HG02884 (cell line): ENCODE results near the gene SP3.

Experiments used
- ATAC-seq: cut with Tn5 transposase; IDR thresholded peaks from one replicate; pipeline ENCODE4 v1.9.1; 2021; ENCODE audit warnings: mild to moderate bottlenecking, moderate library complexity; ENCODE audit not compliant: unreplicated experiment

SP3 gene

GRCh38 chr2:173947131-173947530 lies 18.0 kb downstream of the SP3 start:
- ATAC-seq = no peak

- ATAC-seq = no peak
Measured at GRCh38 chr2:173943738-173944137, 21.4 kb downstream of the SP3 start.

- no peak for ATAC-seq
Measured at GRCh38 chr2:173942861-173943523, 22.2 kb downstream of the SP3 start.

- no peak for ATAC-seq
Measured at GRCh38 chr2:173941567-173941966, 23.6 kb downstream of the SP3 start.

- peak; percentile 3 for ATAC-seq
Measured at GRCh38 chr2:173940208-173941020, 24.8 kb downstream of the SP3 start.

- ATAC-seq = no peak
Measured at GRCh38 chr2:173938700-173939384, 26.3 kb downstream of the SP3 start.

- ATAC-seq = no peak
Measured at GRCh38 chr2:173935305-173935704, 29.9 kb downstream of the SP3 start.

GRCh38 chr2:173934895-173935294 lies 30.3 kb downstream of the SP3 start:
- no peak for ATAC-seq

- no peak for ATAC-seq
Measured at GRCh38 chr2:173931751-173932150, 33.4 kb downstream of the SP3 start.

- ATAC-seq = no peak
Measured at GRCh38 chr2:173929441-173929840, 35.7 kb downstream of the SP3 start.

- ATAC-seq = no peak
Measured at GRCh38 chr2:173926875-173927274, 38.3 kb downstream of the SP3 start.

GRCh38 chr2:173924285-173924684 lies 40.9 kb downstream of the SP3 start:
- no peak for ATAC-seq

- no peak for ATAC-seq
Measured at GRCh38 chr2:173922760-173923159, 42.4 kb downstream of the SP3 start.

- ATAC-seq = no peak
Measured at GRCh38 chr2:173922068-173922467, 43.1 kb downstream of the SP3 start.

- no peak for ATAC-seq
Measured at GRCh38 chr2:173914055-173914927, 50.9 kb downstream of the SP3 start.

- ATAC-seq = no peak
Measured at GRCh38 chr2:173909846-173910245, 55.3 kb downstream of the SP3 start.

GRCh38 chr2:173906626-173907025 lies 58.5 kb downstream of the SP3 start:
- no peak for ATAC-seq

GRCh38 chr2:173903601-173904394 lies 61.4 kb downstream of the SP3 start:
- ATAC-seq = no peak

GRCh38 chr2:173898996-173899395 lies 66.2 kb downstream of the SP3 start:
- no peak for ATAC-seq

- peak; percentile 94 for ATAC-seq
Measured at GRCh38 chr2:173898178-173898668, 67.0 kb downstream of the SP3 start.
